Measurements from ENCODE around the gene PRG2. TPM values are rescaled to one million over a fixed set of nuclear protein-coding genes. Genes with fewer than 3 reads are reported as not detected.
"Not testable (repeated sequence)": the region's sequence is repeated elsewhere in the genome, so short reads cannot be mapped to it uniquely, and the experiment has no call there.

The PRG2 gene
- total RNA-seq, 4 donors from 2014 or later, result not detected

- peaks cover 10 to 35% (median 16%) of the 10 kb centered on the region in 3 donors for H3K4me1 ChIP-seq
- H3K27me3 ChIP-seq, result no peaks in the 10 kb centered on the region
- intact Hi-C loops (cut with DNase I), result no loop called here
- no peak within 1 kb of the TSS for H3K27ac ChIP-seq
- TF ChIP-seq CTCF (IDR thresholded peaks at IDR 0.05) (no peak), POLR2A (IDR thresholded peaks at IDR 0.05) (no peak)
- H3K9me3 ChIP-seq, result no peaks in the 10 kb centered on the region
- 40 to 47% methylated on average over 2 to 4 of the region's 4 CpGs for WGBS, 2 donors
- no peak within 1 kb of the TSS for H3K4me3 ChIP-seq
- H3K36me3 ChIP-seq, result peaks cover 0 to 13% (median 2%) of the 10 kb centered on the region in 3 donors
- no peak for DNase-seq
Observed at GRCh38 chr11:57338142-57338541, 52.3 kb downstream of the PRG2 start, which contains the start of gene P2RX3. P2RX3 (plus strand) TSS chr11:57338352; CDS start chr11:57338551, 199 bp downstream.

GRCh38 chr11:57336856-57337255 is 53.6 kb downstream of the PRG2 start:
- WGBS, 2 donors, result 89 to 91% methylated on average over 6 of the region's 6 CpGs
- H3K27me3 ChIP-seq; H3K27ac ChIP-seq; DNase-seq; H3K4me3 ChIP-seq; intact Hi-C loops (cut with DNase I); H3K9me3 ChIP-seq: not testable (repeated sequence)
- Histone ChIP-seq H3K4me1 (peaks cover 10 to 35% (median 16%) of the 10 kb centered on the region in 3 donors), H3K36me3 (peaks cover 12 to 26% (median 15%) of the 10 kb centered on the region in 3 donors)

Other genes starting within 250 kb of the PRG2 start
- under 1 TPM in 2 of 4 donors, not detected in 2; 0.09 to 0.32 TPM for gene LRRC55, start 208.7 kb downstream of the PRG2 start, total RNA-seq
- 1 to 10 TPM in 1 of 4 donors, under 1 TPM in 3; 0.26 to 1.7 (median 0.34) TPM for gene APLNR, start 153.4 kb downstream of the PRG2 start, total RNA-seq
- gene TNKS1BP1, start 65.7 kb downstream of the PRG2 start, total RNA-seq, result 100 to 1,000 TPM in 3 of 4 donors, 10 to 100 TPM in 1; 94.6 to 212 (median 124) TPM
- gene SSRP1, start 54.8 kb downstream of the PRG2 start, total RNA-seq, result 10 to 100 TPM; 49.0 to 98.8 (median 81.3) TPM
- gene P2RX3, start 52.3 kb downstream of the PRG2 start, total RNA-seq, result not detected
- not detected for gene PRG3, start 9.5 kb downstream of the PRG2 start, total RNA-seq
- 10 to 100 TPM; 54.1 to 90.9 (median 75.6) TPM for gene SLC43A3, start 36.5 kb upstream of the PRG2 start, total RNA-seq
- gene RTN4RL2, start 69.9 kb upstream of the PRG2 start, total RNA-seq, result 1 to 10 TPM in 2 of 4 donors, under 1 TPM in 2; 0.66 to 1.1 (median 0.90) TPM
- 10 to 100 TPM in 1 of 4 donors, 1 to 10 TPM in 3; 1.8 to 11.4 (median 4.1) TPM for gene SLC43A1, start 125.1 kb upstream of the PRG2 start, total RNA-seq
- 10 to 100 TPM; 33.0 to 47.3 (median 38.7) TPM for gene TIMM10, start 140.1 kb upstream of the PRG2 start, total RNA-seq
- gene SMTNL1, start 146.9 kb upstream of the PRG2 start, total RNA-seq, result not detected
- 10 to 100 TPM; 11.0 to 46.4 (median 22.0) TPM for gene UBE2L6, start 177.0 kb upstream of the PRG2 start, total RNA-seq
- 100 to 1,000 TPM in 2 of 4 donors, 10 to 100 TPM in 1, 1 to 10 TPM in 1; 9.6 to 376 (median 78.4) TPM for gene SERPING1, start 207.0 kb upstream of the PRG2 start, total RNA-seq